GM23338 (cell line): Measurements from ENCODE around the gene PCDHA12.
A peak's percentile ranks its signal among the peaks of the same experiment; 100 is the strongest.

ENCODE experiments used
- CREB1 ChIP-seq: fragments of 250-450 bp; sonication (Bioruptor Pico); IDR thresholded peaks from 2 replicates; pipeline ENCODE4 v1.5.0; 2020; ENCODE audit warnings: low read depth, mild to moderate bottlenecking, moderate library complexity
- CTCF ChIP-seq, 2 experiments: fragments of 200-600 bp in 1 of 2; sonication (generic) in 1 of 2; conservative IDR thresholded peaks; 2 replicates each; pipeline versions ENCODE4 v1.5.1 to v1.6.1; 2016 to 2017; ENCODE audit warnings: antibody characterized with exemption in 2 of 2, low read depth in 2 of 2, mild to moderate bottlenecking in 2 of 2, moderate library complexity in 1 of 2
- ETS1 ChIP-seq: IDR thresholded peaks from 2 replicates; pipeline ENCODE4 v1.6.1; 2016; ENCODE audit warnings: antibody characterized with exemption
- EZH2 ChIP-seq: fragments of 200-600 bp; sonication (generic); IDR thresholded peaks from one replicate; pipeline ENCODE4 v1.8.0; 2017; ENCODE audit warnings: antibody characterized with exemption, mild to moderate bottlenecking, low read depth; ENCODE audit not compliant: unreplicated experiment
- EZH2phosphoT487 ChIP-seq: fragments of 200-600 bp; sonication (generic); IDR thresholded peaks from one replicate; pipeline ENCODE4 v1.8.1; 2018; ENCODE audit warnings: antibody characterized with exemption; ENCODE audit not compliant: unreplicated experiment
- JUNB ChIP-seq: IDR thresholded peaks from one replicate; pipeline ENCODE4 v1.6.1; 2016; ENCODE audit warnings: antibody characterized with exemption; ENCODE audit not compliant: unreplicated experiment
- NANOG ChIP-seq: IDR thresholded peaks from 2 replicates; pipeline ENCODE4 v1.6.1; 2016; ENCODE audit warnings: antibody characterized with exemption, borderline replicate concordance
- POLR2AphosphoS5 ChIP-seq: IDR thresholded peaks from 2 replicates; pipeline ENCODE4 v1.6.1; 2016; ENCODE audit warnings: antibody characterized with exemption, low read depth
- REST ChIP-seq: IDR thresholded peaks from one replicate; pipeline ENCODE4 v1.6.1; 2018; ENCODE audit warnings: antibody characterized with exemption; ENCODE audit not compliant: unreplicated experiment
- STAT1 ChIP-seq: IDR thresholded peaks from one replicate; pipeline ENCODE4 v1.6.1; 2016; ENCODE audit warnings: antibody characterized with exemption; ENCODE audit not compliant: unreplicated experiment
- ZNF114 ChIP-seq: fragments of 250-450 bp; sonication (Bioruptor Pico); IDR thresholded peaks from 2 replicates; pipeline ENCODE4 v1.5.0; 2020; ENCODE audit warnings: mild to moderate bottlenecking, moderate library complexity
- ZNF331 ChIP-seq: fragments of 250-450 bp; sonication (Bioruptor Pico); IDR thresholded peaks from 2 replicates; pipeline ENCODE4 v1.5.0; 2020; ENCODE audit warnings: low read depth, mild to moderate bottlenecking, moderate library complexity

GRCh38 chr5:140833993-140834392, 41.1 kb upstream of the PCDHA12 start, which contains the start of gene PCDHA7:
- TF ChIP-seq CTCF (conservative IDR thresholded peaks at IDR 0.05; ENCODE audit: low read depth in 2 of 2) (peak; percentile 64 to 72), EZH2 (no peak), POLR2AphosphoS5 (no peak), REST (no peak), STAT1 (no peak), NANOG (no peak), EZH2phosphoT487 (no peak), JUNB (no peak), CREB1 (CRISPR knock-in tag) (no peak), ZNF114 (CRISPR knock-in tag) (no peak), ZNF331 (CRISPR knock-in tag) (no peak), ETS1 (no peak)
